ENCODE data around the gene CFAP97.

GRCh38 chr4:185248393-185249039 is 44.7 kb upstream of the CFAP97 start:
- TF ChIP-seq SUZ12 (IDR thresholded peaks at IDR 0.05; ENCODE audit: extremely low read depth, insufficient read depth, insufficient read length) (no peak), ZNF274 (IDR thresholded peaks at IDR 0.05; ENCODE audit: low read depth, low read length) (no peak), YY1 (IDR thresholded peaks at IDR 0.05; ENCODE audit: insufficient read depth, insufficient read length) (no peak)
